ENCODE results near the gene ZBED1.

- TF ChIP-seq CTCF (IDR thresholded peaks at IDR 0.05) = no peak
- TF ChIP-seq POLR2A (IDR thresholded peaks at IDR 0.05) = no peak
Measured at GRCh38 chrX:2463973-2464676, 36.7 kb downstream of the ZBED1 start.
